Epidermal melanocyte (primary cell): ENCODE data around the gene PDE11A.
"Not testable (repeated sequence)": the region's sequence is repeated elsewhere in the genome, so short reads cannot be mapped to it uniquely, and the experiment has no call there.

Experiments
- DNase-seq: peaks from one replicate; pipeline ENCODE4 v3.0.0; 2011; ENCODE audit warnings: low spot score; ENCODE audit not compliant: insufficient read length

PDE11A gene

GRCh38 chr2:178009813-178010212 is 62.8 kb downstream of the PDE11A start:
- DNase-seq, result no peak

GRCh38 chr2:178008636-178009289 is 63.8 kb downstream of the PDE11A start:
- no peak for DNase-seq

- no peak for DNase-seq
These were observed 65.9 kb downstream of the PDE11A start for GRCh38 chr2:178006710-178007109.

- no peak for DNase-seq
These were observed 66.8 kb downstream of the PDE11A start for GRCh38 chr2:178005756-178006155.

- no peak for DNase-seq
These were observed 70.5 kb downstream of the PDE11A start for GRCh38 chr2:178002038-178002437.

GRCh38 chr2:177998996-177999395 is 73.6 kb downstream of the PDE11A start:
- no peak for DNase-seq

- no peak for DNase-seq
These were observed 74.6 kb downstream of the PDE11A start for GRCh38 chr2:177998006-177998405.

GRCh38 chr2:177992992-177993391 is 79.6 kb downstream of the PDE11A start:
- DNase-seq, result no peak

GRCh38 chr2:177989029-177989885 is 83.3 kb downstream of the PDE11A start:
- no peak for DNase-seq

- no peak for DNase-seq
These were observed 87.8 kb downstream of the PDE11A start for GRCh38 chr2:177984749-177985148.

GRCh38 chr2:177983183-177983788 is 89.3 kb downstream of the PDE11A start:
- peak; percentile 67 for DNase-seq

GRCh38 chr2:177972782-177973181 is 99.8 kb downstream of the PDE11A start:
- DNase-seq, result no peak

- DNase-seq, result no peak
These were observed 100.5 kb downstream of the PDE11A start for GRCh38 chr2:177972123-177972522.

GRCh38 chr2:177970670-177971454 is 101.7 kb downstream of the PDE11A start:
- no peak for DNase-seq

GRCh38 chr2:177964892-177965291 is 107.7 kb downstream of the PDE11A start:
- no peak for DNase-seq

- no peak for DNase-seq
These were observed 120.4 kb downstream of the PDE11A start for GRCh38 chr2:177952151-177952550.

- not testable (repeated sequence) for DNase-seq
These were observed 125.0 kb downstream of the PDE11A start for GRCh38 chr2:177947598-177947997.

- DNase-seq, result not testable (repeated sequence)
These were observed 128.0 kb downstream of the PDE11A start for GRCh38 chr2:177944530-177944929.

- DNase-seq, result no peak
These were observed 129.8 kb downstream of the PDE11A start for GRCh38 chr2:177942731-177943130.

- DNase-seq, result no peak
These were observed 133.4 kb downstream of the PDE11A start for GRCh38 chr2:177939211-177939610.

- no peak for DNase-seq
These were observed 141.7 kb downstream of the PDE11A start for GRCh38 chr2:177930916-177931315.
